IgD-negative memory B cell (primary cell): ENCODE results near the gene PPME1. TPM values are rescaled to one million over a fixed set of nuclear protein-coding genes. Genes with fewer than 3 reads are reported as not detected.

Source experiments
- H3K27ac Mint-ChIP-seq, 3 donors: one replicate each; pipeline ENCODE4 v1.8.0; 2020 to 2022; ENCODE audit warnings: mild to moderate bottlenecking in 3 of 3, mixed read lengths in 3 of 3, moderate library complexity in 1 of 3
- H3K27me3 Mint-ChIP-seq: one replicate; pipeline ENCODE4 v1.8.0; 2021; ENCODE audit warnings: mixed read lengths
- H3K36me3 Mint-ChIP-seq: one replicate; pipeline ENCODE4 v1.8.0; 2020; ENCODE audit warnings: mild to moderate bottlenecking, mixed read lengths
- H3K4me1 Mint-ChIP-seq, 3 donors: one replicate each; pipeline ENCODE4 v1.8.0; 2020 to 2022; ENCODE audit warnings: mixed read lengths in 3 of 3, mild to moderate bottlenecking in 1 of 3
- H3K4me3 Mint-ChIP-seq, 4 donors: one replicate each; pipeline ENCODE4 v1.8.0; 2020 to 2022; ENCODE audit warnings: mild to moderate bottlenecking in 4 of 4, mixed read lengths in 4 of 4, moderate library complexity in 3 of 4
- H3K9me3 Mint-ChIP-seq, 3 donors: one replicate each; pipeline ENCODE4 v1.8.0; 2020 to 2021; ENCODE audit warnings: mixed read lengths in 3 of 3, mild to moderate bottlenecking in 1 of 3
- polyA plus RNA-seq: library from polyadenylated mRNA; unstranded; fragments of 300-500 nt; fragmentation: Illumina TruSeq; gene quantifications from one replicate; pipeline ENCODE4 v1.2.3, GENCODE V29; 2021

The PPME1 gene
- polyA plus RNA-seq, 1 donor from 2014 or later, result 8.7 TPM

GRCh38 chr11:74233683-74234082 is 62.6 kb downstream of the PPME1 start:
- Mint-ChIP-seq H3K27me3 (no peaks in the 10 kb centered on the region), H3K36me3 (peaks cover 2% of the 10 kb centered on the region), H3K4me3 (no peak overlapping the region), H3K4me1 (peaks cover 0 to 1% (median 0%) of the 10 kb centered on the region in 3 donors), H3K9me3 (no peaks in the 10 kb centered on the region), H3K27ac (no peak overlapping the region)

GRCh38 chr11:74235121-74235520 is 64.0 kb downstream of the PPME1 start:
- no peak overlapping the region for H3K4me3 Mint-ChIP-seq
- no peaks in the 10 kb centered on the region for H3K27me3 Mint-ChIP-seq
- peaks cover 11% of the 10 kb centered on the region for H3K36me3 Mint-ChIP-seq
- H3K27ac Mint-ChIP-seq, result no peak overlapping the region
- no peaks in the 10 kb centered on the region for H3K9me3 Mint-ChIP-seq
- peaks cover 0 to 2% (median 1%) of the 10 kb centered on the region in 3 donors for H3K4me1 Mint-ChIP-seq

- Mint-ChIP-seq H3K27me3 (no peaks in the 10 kb centered on the region), H3K4me3 (no peak overlapping the region), H3K9me3 (no peaks in the 10 kb centered on the region)
Measured at GRCh38 chr11:74237541-74237940, 66.5 kb downstream of the PPME1 start.

GRCh38 chr11:74238243-74238642 is 67.2 kb downstream of the PPME1 start:
- Mint-ChIP-seq H3K9me3 (no peaks in the 10 kb centered on the region), H3K27me3 (no peaks in the 10 kb centered on the region), H3K4me3 (no peak overlapping the region), H3K4me1 (peaks cover 0 to 2% (median 0%) of the 10 kb centered on the region in 3 donors), H3K36me3 (peaks cover 16% of the 10 kb centered on the region), H3K27ac (no peak overlapping the region)

More at GRCh38 chr11:74237541-74237940, 66.5 kb downstream of the PPME1 start:
- H3K4me1 Mint-ChIP-seq, result peaks cover 0 to 2% (median 1%) of the 10 kb centered on the region in 3 donors
- H3K36me3 Mint-ChIP-seq, result peaks cover 15% of the 10 kb centered on the region
- no peak overlapping the region for H3K27ac Mint-ChIP-seq

GRCh38 chr11:74248469-74248868 is 77.4 kb downstream of the PPME1 start:
- no peaks in the 10 kb centered on the region for H3K4me1 Mint-ChIP-seq
- H3K27ac Mint-ChIP-seq, result no peak overlapping the region
- no peaks in the 10 kb centered on the region for H3K27me3 Mint-ChIP-seq
- peaks cover 8% of the 10 kb centered on the region for H3K36me3 Mint-ChIP-seq
- H3K9me3 Mint-ChIP-seq, result no peaks in the 10 kb centered on the region
- no peak overlapping the region for H3K4me3 Mint-ChIP-seq

GRCh38 chr11:74249496-74249895 is 78.4 kb downstream of the PPME1 start:
- Mint-ChIP-seq H3K4me3 (no peak overlapping the region), H3K27ac (no peak overlapping the region), H3K9me3 (no peaks in the 10 kb centered on the region), H3K4me1 (no peaks in the 10 kb centered on the region), H3K36me3 (peaks cover 11% of the 10 kb centered on the region), H3K27me3 (no peaks in the 10 kb centered on the region)

GRCh38 chr11:74253361-74253760 is 82.3 kb downstream of the PPME1 start:
- H3K27ac Mint-ChIP-seq, result no peak overlapping the region
- peaks cover 8% of the 10 kb centered on the region for H3K36me3 Mint-ChIP-seq
- H3K4me1 Mint-ChIP-seq, result peaks cover 0 to 2% (median 0%) of the 10 kb centered on the region in 3 donors
- no peaks in the 10 kb centered on the region for H3K27me3 Mint-ChIP-seq
- H3K9me3 Mint-ChIP-seq, result no peaks in the 10 kb centered on the region
- no peak overlapping the region for H3K4me3 Mint-ChIP-seq

GRCh38 chr11:74255741-74256375 is 84.8 kb downstream of the PPME1 start:
- Mint-ChIP-seq H3K4me3 (no peak overlapping the region), H3K27ac (no peak overlapping the region), H3K36me3 (peaks cover 6% of the 10 kb centered on the region), H3K9me3 (no peaks in the 10 kb centered on the region), H3K27me3 (no peaks in the 10 kb centered on the region), H3K4me1 (peaks cover 0 to 2% (median 0%) of the 10 kb centered on the region in 3 donors)

- Mint-ChIP-seq H3K9me3 (no peaks in the 10 kb centered on the region), H3K27ac (no peak overlapping the region), H3K27me3 (peaks cover 3% of the 10 kb centered on the region), H3K36me3 (peaks cover 6% of the 10 kb centered on the region), H3K4me1 (peaks cover 0 to 2% (median 0%) of the 10 kb centered on the region in 3 donors), H3K4me3 (no peak overlapping the region)
Measured at GRCh38 chr11:74256378-74257133, 85.5 kb downstream of the PPME1 start.

GRCh38 chr11:74257959-74258553 is 87.0 kb downstream of the PPME1 start:
- Mint-ChIP-seq H3K36me3 (peaks cover 6% of the 10 kb centered on the region), H3K27me3 (peaks cover 10% of the 10 kb centered on the region), H3K4me1 (peaks cover 0 to 2% (median 0%) of the 10 kb centered on the region in 3 donors), H3K9me3 (no peaks in the 10 kb centered on the region), H3K4me3 (no peak overlapping the region), H3K27ac (no peak overlapping the region)

GRCh38 chr11:74262725-74263124 is 91.6 kb downstream of the PPME1 start:
- H3K4me3 Mint-ChIP-seq, result no peak overlapping the region
- H3K36me3 Mint-ChIP-seq, result no peaks in the 10 kb centered on the region
- H3K27ac Mint-ChIP-seq, result no peak overlapping the region
- no peaks in the 10 kb centered on the region for H3K9me3 Mint-ChIP-seq
- H3K4me1 Mint-ChIP-seq, result no peaks in the 10 kb centered on the region
- H3K27me3 Mint-ChIP-seq, result peaks cover 14% of the 10 kb centered on the region

- Mint-ChIP-seq H3K4me1 (no peaks in the 10 kb centered on the region), H3K36me3 (no peaks in the 10 kb centered on the region), H3K4me3 (no peak overlapping the region), H3K27ac (peak overlapping the region in 1 of 3 donors; percentile 17), H3K9me3 (no peaks in the 10 kb centered on the region), H3K27me3 (peaks cover 25% of the 10 kb centered on the region)
Measured at GRCh38 chr11:74265256-74265655, 94.2 kb downstream of the PPME1 start.

- no peak overlapping the region for H3K4me3 Mint-ChIP-seq
- no peaks in the 10 kb centered on the region for H3K36me3 Mint-ChIP-seq
- peaks cover 22% of the 10 kb centered on the region for H3K27me3 Mint-ChIP-seq
- no peaks in the 10 kb centered on the region for H3K9me3 Mint-ChIP-seq
- H3K27ac Mint-ChIP-seq, result no peak overlapping the region
- no peaks in the 10 kb centered on the region for H3K4me1 Mint-ChIP-seq
Measured at GRCh38 chr11:74267014-74267413, 95.9 kb downstream of the PPME1 start.

GRCh38 chr11:74268456-74268855 is 97.4 kb downstream of the PPME1 start:
- Mint-ChIP-seq H3K4me3 (no peak overlapping the region), H3K27ac (no peak overlapping the region), H3K9me3 (no peaks in the 10 kb centered on the region), H3K27me3 (peaks cover 20% of the 10 kb centered on the region), H3K36me3 (no peaks in the 10 kb centered on the region), H3K4me1 (no peaks in the 10 kb centered on the region)

GRCh38 chr11:74269161-74269811 is 98.2 kb downstream of the PPME1 start:
- H3K36me3 Mint-ChIP-seq, result no peaks in the 10 kb centered on the region
- no peak overlapping the region for H3K27ac Mint-ChIP-seq
- no peaks in the 10 kb centered on the region for H3K9me3 Mint-ChIP-seq
- no peak overlapping the region for H3K4me3 Mint-ChIP-seq
- H3K27me3 Mint-ChIP-seq, result peaks cover 22% of the 10 kb centered on the region
- H3K4me1 Mint-ChIP-seq, result no peaks in the 10 kb centered on the region
